GM15510 (cell line): ENCODE results near the gene GCN1.

Experiments used
- POLR2A ChIP-seq: IDR thresholded peaks from 3 replicates; pipeline ENCODE4 v1.6.1; 2011; ENCODE audit warnings: borderline replicate concordance; ENCODE audit not compliant: insufficient read length; ENCODE audit errors: extremely low read depth

The GCN1 gene

GRCh38 chr12:120180975-120181374 is 13.5 kb downstream of the GCN1 start:
- TF ChIP-seq POLR2A = no peak

DNA sequence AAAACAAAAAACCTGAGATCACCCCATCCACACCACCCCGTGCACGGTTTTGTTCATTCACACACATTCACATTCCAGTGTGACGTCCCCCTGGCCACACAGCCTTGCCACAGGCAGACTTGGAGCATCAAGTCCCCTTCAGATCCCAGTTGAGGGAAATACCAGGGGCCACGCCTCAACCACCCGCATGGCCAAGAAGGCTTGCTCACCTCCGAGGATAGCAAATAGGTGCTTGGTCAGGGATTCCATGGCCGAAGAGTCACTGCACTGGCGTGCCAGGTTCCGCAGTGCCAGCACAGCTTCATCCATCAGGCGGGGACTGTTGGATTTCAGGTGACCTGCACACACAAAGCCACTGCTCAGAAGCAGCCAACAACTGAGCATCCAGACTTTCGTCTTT is 19.0 kb downstream of the GCN1 start:
- no peak for TF ChIP-seq POLR2A

- no peak for TF ChIP-seq POLR2A
Observed at GRCh38 chr12:120175062-120175461, 19.5 kb downstream of the GCN1 start.

- TF ChIP-seq POLR2A = no peak
Observed at GRCh38 chr12:120172053-120172452, 22.5 kb downstream of the GCN1 start.

DNA sequence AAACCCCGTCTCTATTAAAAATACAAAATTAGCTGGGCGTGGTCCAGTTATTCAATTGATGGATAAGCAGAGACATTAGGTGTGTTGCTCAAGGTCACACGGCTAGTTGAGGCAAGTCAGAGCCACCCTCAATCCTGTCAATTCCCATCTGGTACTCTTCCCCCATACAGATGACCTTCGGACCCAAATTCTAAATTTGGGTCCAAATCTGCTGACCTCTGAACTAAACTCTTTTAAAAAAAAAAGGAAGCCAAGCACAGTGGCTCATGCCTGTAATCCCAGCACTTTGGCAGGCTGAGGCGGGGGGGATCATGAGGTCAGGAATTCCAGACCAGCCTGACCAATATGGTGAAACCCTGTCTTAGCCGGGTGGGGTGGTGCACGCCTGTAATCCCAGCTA is 23.9 kb downstream of the GCN1 start:
- TF ChIP-seq POLR2A = no peak

GRCh38 chr12:120169946-120170345 is 24.6 kb downstream of the GCN1 start:
- TF ChIP-seq POLR2A = no peak

GRCh38 chr12:120168337-120168736 is 26.2 kb downstream of the GCN1 start:
- TF ChIP-seq POLR2A = no peak

- TF ChIP-seq POLR2A = no peak
Observed at GRCh38 chr12:120167529-120168095, 26.9 kb downstream of the GCN1 start.

DNA sequence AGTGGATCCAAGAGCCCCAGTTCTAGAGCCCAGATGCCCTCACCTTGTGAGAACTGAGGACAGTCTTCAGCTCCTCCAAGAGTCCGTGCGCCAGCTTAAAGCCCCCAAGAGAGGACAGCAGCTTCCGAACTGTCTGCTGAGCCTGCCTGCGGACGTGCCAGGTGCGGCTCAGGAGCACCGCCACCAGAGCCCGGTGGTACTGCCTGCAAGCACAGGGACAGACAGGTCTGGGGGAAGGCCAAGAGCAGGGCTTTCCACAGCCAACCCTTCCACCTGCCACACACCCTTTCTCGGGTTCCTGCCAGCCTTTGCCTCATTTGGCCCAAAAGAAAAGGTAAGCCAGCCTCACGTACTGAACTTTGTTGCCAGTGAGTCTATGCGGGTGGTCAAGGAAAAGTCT is 30.2 kb downstream of the GCN1 start:
- no peak for TF ChIP-seq POLR2A

- TF ChIP-seq POLR2A = no peak
Observed at GRCh38 chr12:120162763-120163162, 31.8 kb downstream of the GCN1 start.

DNA sequence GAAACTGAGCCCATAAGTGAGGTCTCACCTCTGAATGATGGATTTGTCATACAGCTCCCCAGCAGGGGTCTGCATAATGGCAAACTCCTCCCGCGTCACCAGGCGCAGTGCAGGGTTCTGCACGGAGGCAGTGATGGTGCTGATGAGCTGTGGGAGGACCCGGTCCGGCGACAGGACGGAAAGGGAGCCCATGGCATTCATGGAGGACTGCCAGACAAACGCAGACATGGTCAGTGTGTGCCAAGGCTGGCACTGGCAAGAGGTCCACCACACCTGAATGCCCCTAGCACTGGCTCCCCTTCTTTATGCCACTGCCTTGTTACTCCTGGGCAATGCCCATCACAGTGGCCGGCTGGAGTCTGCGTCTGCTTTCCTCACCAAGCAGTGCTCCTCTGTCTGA is 32.7 kb downstream of the GCN1 start:
- no peak for TF ChIP-seq POLR2A

DNA sequence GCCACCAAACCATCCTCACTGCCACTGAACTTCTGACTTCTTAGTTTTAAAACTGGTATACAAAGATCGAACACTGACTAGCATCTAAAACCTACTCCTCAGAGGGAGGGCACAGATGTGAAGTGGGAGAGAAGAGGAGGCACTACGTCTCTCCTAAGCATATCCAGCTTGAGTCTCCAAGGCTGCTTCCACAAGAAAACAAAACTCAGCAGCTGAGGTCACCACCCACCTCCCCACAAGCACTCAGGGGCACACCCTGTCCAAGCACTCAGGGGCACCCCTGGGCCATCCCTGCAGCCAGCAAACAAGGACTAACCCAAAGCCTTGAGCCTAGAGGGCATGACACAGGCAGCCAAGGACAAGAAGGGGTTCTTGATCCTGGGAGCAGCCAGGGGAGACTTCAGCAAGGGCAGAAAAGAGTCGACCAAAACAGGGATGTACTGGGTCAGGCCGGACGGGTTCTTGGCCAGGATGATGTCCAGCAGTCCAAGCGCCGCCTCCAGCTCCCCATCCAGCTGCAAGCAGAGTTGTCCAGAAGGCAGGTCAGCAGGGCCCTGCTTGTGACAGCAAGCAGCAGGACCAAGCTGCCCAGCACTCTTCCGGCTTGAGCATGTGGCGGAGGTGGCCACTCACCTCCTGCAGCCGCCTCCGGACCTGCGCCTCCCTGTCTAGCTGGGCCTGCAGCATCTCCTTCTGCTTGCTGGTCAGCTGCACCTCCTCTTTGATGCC is 34.8 kb downstream of the GCN1 start:
- TF ChIP-seq POLR2A = no peak

DNA sequence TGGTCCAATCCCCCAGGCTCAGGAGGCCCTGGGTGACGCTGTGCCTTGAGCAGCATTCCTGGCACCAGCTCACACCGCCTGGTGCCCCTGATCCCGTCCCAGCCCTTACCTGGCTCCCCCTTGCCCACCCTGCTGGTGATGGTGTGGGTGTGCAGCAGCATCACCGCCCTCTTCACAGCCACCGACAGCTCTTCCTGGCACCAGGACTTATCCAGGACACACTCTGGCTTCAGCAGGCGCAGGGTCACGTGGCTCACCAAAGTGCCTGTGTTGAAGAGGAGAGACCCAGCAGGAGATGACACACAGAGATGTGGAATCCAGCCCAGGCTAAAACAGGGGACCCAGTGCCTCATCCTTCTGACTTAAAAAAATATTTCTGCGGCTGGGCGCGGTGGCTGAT is 36.2 kb downstream of the GCN1 start:
- TF ChIP-seq POLR2A = no peak

- TF ChIP-seq POLR2A = no peak
Observed at GRCh38 chr12:120157678-120158077, 36.8 kb downstream of the GCN1 start.

GRCh38 chr12:120156315-120157259 is 37.9 kb downstream of the GCN1 start:
- TF ChIP-seq POLR2A = no peak
